ENCODE data around the gene FMN2. TPM values are rescaled to one million over a fixed set of nuclear protein-coding genes. Genes with fewer than 3 reads are reported as not detected.

The FMN2 gene
- total RNA-seq, 1 experiment from 2014 or later: 0.59 TPM

DNA sequence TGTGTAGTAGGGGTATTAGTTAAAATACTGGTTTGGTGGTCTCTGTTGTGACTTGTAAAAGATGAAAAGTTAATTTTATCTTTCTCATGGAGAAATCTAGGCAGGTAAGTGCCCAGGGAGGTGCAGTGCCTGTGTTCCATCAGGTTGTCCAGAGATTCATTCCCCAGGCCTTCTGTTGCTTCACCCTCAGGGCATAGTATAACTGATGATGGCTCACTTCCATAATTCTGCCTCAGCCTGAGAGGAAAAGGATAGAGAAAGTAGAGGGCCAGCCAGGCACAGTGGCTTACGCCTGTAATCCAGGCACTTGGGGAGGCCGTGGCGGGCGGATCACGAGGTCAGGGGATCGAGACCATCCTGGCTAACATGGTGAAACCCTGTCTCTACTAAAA is 153.9 kb downstream of the FMN2 start:
- H4K5ac ChIP-seq (ENCODE audit: insufficient read length, low read depth, low read length): no peak overlapping the region
- Mint-ChIP-seq H3K27ac (no peak overlapping the region; a peak in 1 of 7 replicates), H3K4me3 (no peak overlapping the region), H3K9me3 (peaks cover 3 to 4% of the 10 kb centered on the region in 2 experiments; a peak in 3 of 5 replicates), H3K4me1 (peaks cover 15 to 23% of the 10 kb centered on the region in 2 experiments), H3K36me3 (ENCODE audit: insufficient read depth in 1 of 3, low read depth in 3 of 3) (peaks cover 0 to 2% (median 0%) of the 10 kb centered on the region in 3 experiments; a peak in 2 of 7 replicates), H3K27me3 (ENCODE audit: low read depth) (no peaks in the 10 kb centered on the region)
- H4K91ac ChIP-seq (ENCODE audit: insufficient read length, low read depth, low read length): no peak overlapping the region
- no peak overlapping the region for H2BK5ac ChIP-seq (ENCODE audit: insufficient read length, low read length)
- H3K79me2 ChIP-seq (ENCODE audit: insufficient read depth, low read length): no peaks in the 10 kb centered on the region
- no peak overlapping the region for H2AFZ ChIP-seq (ENCODE audit: low read length)
- DNase-seq: no peak
- H3T11ph ChIP-seq (ENCODE audit: low read length): no peak overlapping the region
- TF ChIP-seq, protein P1, sequence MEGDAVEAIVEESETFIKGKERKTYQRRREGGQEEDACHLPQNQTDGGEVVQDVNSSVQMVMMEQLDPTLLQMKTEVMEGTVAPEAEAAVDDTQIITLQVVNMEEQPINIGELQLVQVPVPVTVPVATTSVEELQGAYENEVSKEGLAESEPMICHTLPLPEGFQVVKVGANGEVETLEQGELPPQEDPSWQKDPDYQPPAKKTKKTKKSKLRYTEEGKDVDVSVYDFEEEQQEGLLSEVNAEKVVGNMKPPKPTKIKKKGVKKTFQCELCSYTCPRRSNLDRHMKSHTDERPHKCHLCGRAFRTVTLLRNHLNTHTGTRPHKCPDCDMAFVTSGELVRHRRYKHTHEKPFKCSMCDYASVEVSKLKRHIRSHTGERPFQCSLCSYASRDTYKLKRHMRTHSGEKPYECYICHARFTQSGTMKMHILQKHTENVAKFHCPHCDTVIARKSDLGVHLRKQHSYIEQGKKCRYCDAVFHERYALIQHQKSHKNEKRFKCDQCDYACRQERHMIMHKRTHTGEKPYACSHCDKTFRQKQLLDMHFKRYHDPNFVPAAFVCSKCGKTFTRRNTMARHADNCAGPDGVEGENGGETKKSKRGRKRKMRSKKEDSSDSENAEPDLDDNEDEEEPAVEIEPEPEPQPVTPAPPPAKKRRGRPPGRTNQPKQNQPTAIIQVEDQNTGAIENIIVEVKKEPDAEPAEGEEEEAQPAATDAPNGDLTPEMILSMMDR (conservative IDR thresholded peaks at IDR 0.05): no peak
- no peaks in the 10 kb centered on the region for H3K23me2 ChIP-seq (ENCODE audit: insufficient read length, low read depth, low read length, poor library complexity, severe bottlenecking)
- no peak overlapping the region for H3K4ac ChIP-seq (ENCODE audit: low read depth, low read length)
- no peaks in the 10 kb centered on the region for H3K27me3 ChIP-seq (ENCODE audit: insufficient read depth, low read length)
- no peak overlapping the region for H3K18ac ChIP-seq (ENCODE audit: insufficient read length, low read depth, low read length)
- H3K79me1 ChIP-seq (ENCODE audit: insufficient read depth, low read depth, low read length, poor library complexity, severe bottlenecking): no peaks in the 10 kb centered on the region
- H3K4me1 ChIP-seq (ENCODE audit: insufficient read depth, low read length): no peaks in the 10 kb centered on the region
- no peak overlapping the region for H3K27ac ChIP-seq (ENCODE audit: insufficient read length, low read depth, low read length)
- no peak overlapping the region for H3K9ac ChIP-seq (ENCODE audit: extremely low read depth, insufficient read length, low read length)
- H2BK15ac ChIP-seq (ENCODE audit: low read depth, low read length): no peak overlapping the region
- H3K23ac ChIP-seq (ENCODE audit: insufficient read length, low read depth, low read length): no peak overlapping the region
- no peak overlapping the region for H3K14ac ChIP-seq (ENCODE audit: insufficient read depth, low read length)
- no peak overlapping the region for H4K8ac ChIP-seq (replicated peaks; ENCODE audit: insufficient read length, low read depth, low read length)
- H2BK120ac ChIP-seq (ENCODE audit: low read depth, low read length, poor library complexity, severe bottlenecking): no peak overlapping the region
- H3K56ac ChIP-seq (ENCODE audit: insufficient read length, low read depth, low read length): no peak overlapping the region
- no peaks in the 10 kb centered on the region for H4K20me1 ChIP-seq (ENCODE audit: control insufficient read depth, insufficient read depth, insufficient read length)
- H2AK5ac ChIP-seq (ENCODE audit: insufficient read length, low read length): no peak overlapping the region
- WGBS (ENCODE audit: extremely low coverage, insufficient read length, low lambda C conversion rate): no CpG with 5 or more reads among the region's 6 CpGs
- H2BK12ac ChIP-seq (ENCODE audit: insufficient read length, low read depth, low read length): no peak overlapping the region
- H3K4me2 ChIP-seq (ENCODE audit: insufficient read depth, insufficient read length, low read length): no peak overlapping the region
- no peak overlapping the region for H2BK20ac ChIP-seq (ENCODE audit: low read depth, low read length, poor library complexity, severe bottlenecking)
- no peaks in the 10 kb centered on the region for H3K9me3 ChIP-seq (ENCODE audit: control insufficient read depth, low read depth, low read length)
